Measurements from ENCODE around the gene PPTC7. TPM values are rescaled to one million over a fixed set of nuclear protein-coding genes. Genes with fewer than 3 reads are reported as not detected.
"Not testable (repeated sequence)": the region's sequence is repeated elsewhere in the genome, so short reads cannot be mapped to it uniquely, and the experiment has no call there.

The PPTC7 gene
- polyA plus RNA-seq, 1 donor from 2014 or later = 7.2 TPM

DNA sequence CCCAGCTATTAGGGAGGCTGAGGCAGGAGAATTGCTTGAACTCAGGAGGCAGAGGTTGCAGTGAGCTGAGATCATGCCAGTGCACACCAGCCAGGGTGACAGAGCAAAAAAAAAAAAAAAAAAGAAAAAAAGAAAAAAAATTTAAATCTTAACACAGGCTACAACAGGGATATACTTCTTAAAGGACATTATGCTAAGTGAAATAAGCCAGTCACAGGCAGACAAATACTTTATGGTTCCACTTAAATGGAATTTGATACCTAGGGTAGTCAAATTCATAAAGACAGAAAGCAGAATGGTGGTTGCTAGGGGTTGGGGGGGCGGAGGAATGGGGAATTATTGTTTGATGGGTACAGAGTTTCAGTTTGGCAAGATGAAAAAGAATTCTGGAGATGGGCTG is 14.8 kb upstream of the PPTC7 start:
- no peaks in the 10 kb centered on the region for H3K9me3 ChIP-seq (ENCODE audit: low read length)
- TF ChIP-seq EP300 (conservative IDR thresholded peaks at IDR 0.05; ENCODE audit: poor library complexity, severe bottlenecking) (no peak), SMC3 (conservative IDR thresholded peaks at IDR 0.05; ENCODE audit: poor library complexity) (no peak), POLR2AphosphoS5 (IDR thresholded peaks at IDR 0.05) (no peak), EZH2 (IDR thresholded peaks at IDR 0.05; ENCODE audit: borderline replicate concordance, insufficient read depth, low read length, poor library complexity, severe bottlenecking) (no peak), TAF1 (IDR thresholded peaks at IDR 0.05; ENCODE audit: low read depth) (no peak), RAD21 (conservative IDR thresholded peaks at IDR 0.05) (no peak), MXI1 (conservative IDR thresholded peaks at IDR 0.05; ENCODE audit: poor library complexity, severe bottlenecking) (no peak)
- TF ChIP-seq, protein P1, sequence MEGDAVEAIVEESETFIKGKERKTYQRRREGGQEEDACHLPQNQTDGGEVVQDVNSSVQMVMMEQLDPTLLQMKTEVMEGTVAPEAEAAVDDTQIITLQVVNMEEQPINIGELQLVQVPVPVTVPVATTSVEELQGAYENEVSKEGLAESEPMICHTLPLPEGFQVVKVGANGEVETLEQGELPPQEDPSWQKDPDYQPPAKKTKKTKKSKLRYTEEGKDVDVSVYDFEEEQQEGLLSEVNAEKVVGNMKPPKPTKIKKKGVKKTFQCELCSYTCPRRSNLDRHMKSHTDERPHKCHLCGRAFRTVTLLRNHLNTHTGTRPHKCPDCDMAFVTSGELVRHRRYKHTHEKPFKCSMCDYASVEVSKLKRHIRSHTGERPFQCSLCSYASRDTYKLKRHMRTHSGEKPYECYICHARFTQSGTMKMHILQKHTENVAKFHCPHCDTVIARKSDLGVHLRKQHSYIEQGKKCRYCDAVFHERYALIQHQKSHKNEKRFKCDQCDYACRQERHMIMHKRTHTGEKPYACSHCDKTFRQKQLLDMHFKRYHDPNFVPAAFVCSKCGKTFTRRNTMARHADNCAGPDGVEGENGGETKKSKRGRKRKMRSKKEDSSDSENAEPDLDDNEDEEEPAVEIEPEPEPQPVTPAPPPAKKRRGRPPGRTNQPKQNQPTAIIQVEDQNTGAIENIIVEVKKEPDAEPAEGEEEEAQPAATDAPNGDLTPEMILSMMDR (IDR thresholded peaks at IDR 0.05; ENCODE audit: poor library complexity, severe bottlenecking) = no peak
- TF ChIP-seq, protein P2, sequence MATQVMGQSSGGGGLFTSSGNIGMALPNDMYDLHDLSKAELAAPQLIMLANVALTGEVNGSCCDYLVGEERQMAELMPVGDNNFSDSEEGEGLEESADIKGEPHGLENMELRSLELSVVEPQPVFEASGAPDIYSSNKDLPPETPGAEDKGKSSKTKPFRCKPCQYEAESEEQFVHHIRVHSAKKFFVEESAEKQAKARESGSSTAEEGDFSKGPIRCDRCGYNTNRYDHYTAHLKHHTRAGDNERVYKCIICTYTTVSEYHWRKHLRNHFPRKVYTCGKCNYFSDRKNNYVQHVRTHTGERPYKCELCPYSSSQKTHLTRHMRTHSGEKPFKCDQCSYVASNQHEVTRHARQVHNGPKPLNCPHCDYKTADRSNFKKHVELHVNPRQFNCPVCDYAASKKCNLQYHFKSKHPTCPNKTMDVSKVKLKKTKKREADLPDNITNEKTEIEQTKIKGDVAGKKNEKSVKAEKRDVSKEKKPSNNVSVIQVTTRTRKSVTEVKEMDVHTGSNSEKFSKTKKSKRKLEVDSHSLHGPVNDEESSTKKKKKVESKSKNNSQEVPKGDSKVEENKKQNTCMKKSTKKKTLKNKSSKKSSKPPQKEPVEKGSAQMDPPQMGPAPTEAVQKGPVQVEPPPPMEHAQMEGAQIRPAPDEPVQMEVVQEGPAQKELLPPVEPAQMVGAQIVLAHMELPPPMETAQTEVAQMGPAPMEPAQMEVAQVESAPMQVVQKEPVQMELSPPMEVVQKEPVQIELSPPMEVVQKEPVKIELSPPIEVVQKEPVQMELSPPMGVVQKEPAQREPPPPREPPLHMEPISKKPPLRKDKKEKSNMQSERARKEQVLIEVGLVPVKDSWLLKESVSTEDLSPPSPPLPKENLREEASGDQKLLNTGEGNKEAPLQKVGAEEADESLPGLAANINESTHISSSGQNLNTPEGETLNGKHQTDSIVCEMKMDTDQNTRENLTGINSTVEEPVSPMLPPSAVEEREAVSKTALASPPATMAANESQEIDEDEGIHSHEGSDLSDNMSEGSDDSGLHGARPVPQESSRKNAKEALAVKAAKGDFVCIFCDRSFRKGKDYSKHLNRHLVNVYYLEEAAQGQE (IDR thresholded peaks at IDR 0.05; ENCODE audit: borderline replicate concordance) = no peak

DNA sequence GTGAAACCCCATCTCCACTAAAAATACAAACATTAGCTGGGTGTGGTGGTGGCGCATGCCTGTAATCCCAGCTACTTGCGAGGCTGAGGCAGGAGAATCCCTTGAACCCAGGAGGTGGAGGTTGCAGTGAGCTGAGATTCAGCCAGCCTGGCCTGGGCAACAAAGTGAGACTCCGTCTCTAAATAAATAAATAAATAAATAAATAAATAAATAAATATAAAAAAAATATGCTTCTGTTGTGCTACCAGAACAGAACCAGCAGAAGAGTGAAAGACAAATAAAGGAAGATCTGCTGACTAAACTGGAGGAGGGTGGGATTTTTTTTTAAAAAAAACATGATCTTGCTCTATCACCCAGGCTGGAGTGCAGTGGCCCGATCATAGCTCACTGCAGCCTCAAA is 9.8 kb upstream of the PPTC7 start:
- H3K79me2 ChIP-seq (replicated peaks; ENCODE audit: insufficient read depth, low read length); H2AFZ ChIP-seq (ENCODE audit: low read depth, low read length); H3K4me3 ChIP-seq (ENCODE audit: low read length); H3K27me3 ChIP-seq (ENCODE audit: insufficient read depth, low read depth, low read length); H3K4me2 ChIP-seq (ENCODE audit: low read length); H3F3A ChIP-seq (ENCODE audit: insufficient read depth, low read length, poor library complexity, severe bottlenecking); H3K36me3 ChIP-seq (ENCODE audit: insufficient read depth, low read length); H3K9ac ChIP-seq (ENCODE audit: low read length); H3K9me2 ChIP-seq (ENCODE audit: insufficient read depth, low read length); H3K27ac ChIP-seq (ENCODE audit: low read length); H4K20me1 ChIP-seq (ENCODE audit: insufficient read depth); H3K9me3 ChIP-seq (ENCODE audit: low read length): not testable (repeated sequence)

More for the DNA sequence above, 14.8 kb upstream of the PPTC7 start:
- no peak overlapping the region for H3K4me2 ChIP-seq (ENCODE audit: low read length)
- H4K20me1 ChIP-seq (ENCODE audit: insufficient read depth) = no peaks in the 10 kb centered on the region
- H3K27ac ChIP-seq (ENCODE audit: low read length) = no peak overlapping the region
- H3K9ac ChIP-seq (ENCODE audit: low read length) = no peak overlapping the region
- H3K4me3 ChIP-seq (ENCODE audit: low read length) = no peak overlapping the region
- H3K9me2 ChIP-seq (ENCODE audit: insufficient read depth, low read length) = no peaks in the 10 kb centered on the region
- no peaks in the 10 kb centered on the region for H3K27me3 ChIP-seq (ENCODE audit: insufficient read depth, low read depth, low read length)
- H3F3A ChIP-seq (ENCODE audit: insufficient read depth, low read length, poor library complexity, severe bottlenecking) = no peaks in the 10 kb centered on the region
- H3K79me2 ChIP-seq (replicated peaks; ENCODE audit: insufficient read depth, low read length) = no peaks in the 10 kb centered on the region
- no peaks in the 10 kb centered on the region for H3K36me3 ChIP-seq (ENCODE audit: insufficient read depth, low read length)
- H2AFZ ChIP-seq (ENCODE audit: low read depth, low read length) = no peak overlapping the region

DNA sequence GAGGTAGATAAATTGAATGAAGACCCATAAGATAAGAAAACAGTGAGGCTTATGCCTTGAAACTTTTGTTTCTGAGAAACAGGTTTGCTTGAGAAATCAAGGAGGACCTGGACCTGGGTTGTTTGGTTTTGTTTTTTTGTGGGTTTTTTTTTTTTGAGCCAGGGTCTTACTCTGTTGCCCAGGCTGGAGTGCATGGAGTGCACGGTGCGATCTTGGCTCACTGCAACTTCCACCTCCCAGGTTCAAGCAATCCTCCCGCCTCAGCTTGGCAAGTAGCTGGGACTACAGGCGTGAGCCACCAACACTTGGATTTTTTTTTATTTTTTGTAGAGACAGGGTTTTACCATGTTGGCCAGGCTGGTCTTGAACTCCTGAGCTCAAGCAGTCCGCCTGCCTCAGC is 9.0 kb upstream of the PPTC7 start:
- Histone ChIP-seq H2AFZ (ENCODE audit: low read depth, low read length) (no peak overlapping the region), H4K20me1 (ENCODE audit: insufficient read depth) (no peaks in the 10 kb centered on the region), H3K9ac (ENCODE audit: low read length) (no peak overlapping the region), H3K27ac (ENCODE audit: low read length) (no peak overlapping the region), H3K4me2 (ENCODE audit: low read length) (no peak overlapping the region), H3K4me3 (ENCODE audit: low read length) (no peak overlapping the region), H3K9me3 (ENCODE audit: low read length) (no peaks in the 10 kb centered on the region), H3K27me3 (ENCODE audit: insufficient read depth, low read depth, low read length) (no peaks in the 10 kb centered on the region), H3K36me3 (ENCODE audit: insufficient read depth, low read length) (no peaks in the 10 kb centered on the region), H3K79me2 (replicated peaks; ENCODE audit: insufficient read depth, low read length) (no peaks in the 10 kb centered on the region), H3K9me2 (ENCODE audit: insufficient read depth, low read length) (no peaks in the 10 kb centered on the region), H3F3A (ENCODE audit: insufficient read depth, low read length, poor library complexity, severe bottlenecking) (no peaks in the 10 kb centered on the region)
- TF ChIP-seq EP300 (conservative IDR thresholded peaks at IDR 0.05; ENCODE audit: poor library complexity, severe bottlenecking) (no peak), MXI1 (conservative IDR thresholded peaks at IDR 0.05; ENCODE audit: poor library complexity, severe bottlenecking) (no peak), RAD21 (conservative IDR thresholded peaks at IDR 0.05) (no peak), SMC3 (conservative IDR thresholded peaks at IDR 0.05; ENCODE audit: poor library complexity) (no peak), POLR2AphosphoS5 (IDR thresholded peaks at IDR 0.05) (no peak), EZH2 (IDR thresholded peaks at IDR 0.05; ENCODE audit: borderline replicate concordance, insufficient read depth, low read length, poor library complexity, severe bottlenecking) (no peak), TAF1 (IDR thresholded peaks at IDR 0.05; ENCODE audit: low read depth) (no peak)
- TF ChIP-seq, protein P1 (IDR thresholded peaks at IDR 0.05; ENCODE audit: poor library complexity, severe bottlenecking) = no peak
- TF ChIP-seq, protein P2 (IDR thresholded peaks at IDR 0.05; ENCODE audit: borderline replicate concordance) = no peak
